Endothelial cell of umbilical vein (primary cell): ENCODE data around the gene PCNX1. TPM values are rescaled to one million over a fixed set of nuclear protein-coding genes. Genes with fewer than 3 reads are reported as not detected.

Source experiments
- BruUV-seq: library from RNA; stranded (reverse); fragments of 400-500 nt; replicated peaks from 2 replicates; lab custom pipeline; 2021; lab: Mats Ljungman, UMichigan
- CTCF ChIA-PET: fragments of 300-600, 350-600 bp; sonication (Branson Sonifier 250); formaldehyde crosslinking; loops from one replicate; lab custom pipeline; 2021; ENCODE audit warnings: antibody characterized with exemption, inconsistent platforms; lab: Charles Lee
- POLR2A ChIA-PET: fragments of 300-600, 350-600 bp; sonication (Branson Sonifier 250); formaldehyde crosslinking; loops from one replicate; lab custom pipeline; 2021; ENCODE audit warnings: antibody characterized with exemption, inconsistent platforms; lab: Charles Lee
- DNase-seq: peaks from one replicate; pipeline ENCODE4 v3.0.0-alpha.2; 2011; ENCODE audit warnings: low read depth, low spot score
- FAIRE-seq: peaks from 2 replicates; lab custom pipeline; 2011; peaks lifted over from hg19 to GRCh38; lab: Jason Lieb, UNC
- H2AFZ ChIP-seq: 2 replicates; pipeline ENCODE4 v1.6.0; 2012; ENCODE audit warnings: low read depth, low read length, control low read depth, inconsistent platforms
- H3K27ac ChIP-seq: 2 replicates; pipeline ENCODE4 v1.5.1; 2011; ENCODE audit warnings: low read depth, mild to moderate bottlenecking, control low read depth, low read length, moderate library complexity; ENCODE audit not compliant: insufficient read depth
- H3K27me3 ChIP-seq, 2 experiments: 2 replicates each; pipeline versions ENCODE4 v1.6.0 to v1.6.1; 2011; ENCODE audit warnings: low read length in 2 of 2, mixed read lengths in 1 of 2; ENCODE audit not compliant: control insufficient read depth in 2 of 2, insufficient read depth in 2 of 2
- H3K36me3 ChIP-seq, 2 experiments: 2 replicates in 1 of 2; 3 replicates in 1 of 2; pipeline ENCODE4 v1.5.1; 2011; ENCODE audit warnings: low read length in 2 of 2, mild to moderate bottlenecking in 1 of 2, moderate library complexity in 1 of 2; ENCODE audit not compliant: control insufficient read depth in 2 of 2, insufficient read depth in 2 of 2; ENCODE audit errors: extremely low read depth in 1 of 2
- H3K4me1 ChIP-seq: 3 replicates; pipeline ENCODE4 v1.5.1; 2011; ENCODE audit warnings: mild to moderate bottlenecking, low read length; ENCODE audit not compliant: control insufficient read depth, insufficient read depth; ENCODE audit errors: extremely low read depth
- H3K4me2 ChIP-seq: 2 replicates; pipeline ENCODE4 v1.6.1; 2011; ENCODE audit warnings: low read length, control low read depth, mixed read lengths; ENCODE audit not compliant: insufficient read depth
- H3K4me3 ChIP-seq, 3 experiments: fragments of 200-600 bp in 1 of 3; sonication (generic), shearing (Covaris generic) in 1 of 3; replicated peaks in 1 of 3; 2 replicates each; pipeline ENCODE4 v1.5.1; 2011 to 2016; ENCODE audit warnings: control low read depth in 3 of 3, low read length in 3 of 3, mild to moderate bottlenecking in 2 of 3, inconsistent platforms in 1 of 3, low read depth in 1 of 3, moderate library complexity in 1 of 3; ENCODE audit not compliant: insufficient read depth in 1 of 3
- H3K79me2 ChIP-seq: 2 replicates; pipeline ENCODE4 v1.6.0; 2012; ENCODE audit warnings: low read length, inconsistent platforms; ENCODE audit not compliant: control insufficient read depth, insufficient read depth
- H3K9ac ChIP-seq: replicated peaks from 2 replicates; pipeline ENCODE3; 2011; ENCODE audit warnings: low read length, control low read depth; ENCODE audit not compliant: insufficient read depth; ENCODE audit errors: extremely low read depth
- H3K9me1 ChIP-seq: replicated peaks from 3 replicates; pipeline ENCODE4 v1.6.0; 2011; ENCODE audit warnings: mild to moderate bottlenecking, low read length; ENCODE audit not compliant: control insufficient read depth, insufficient read depth; ENCODE audit errors: extremely low read depth
- H3K9me3 ChIP-seq: replicated peaks from 2 replicates; pipeline ENCODE4 v1.5.1; 2012; ENCODE audit warnings: low read length, inconsistent platforms; ENCODE audit not compliant: control insufficient read depth, insufficient read depth
- H4K20me1 ChIP-seq: replicated peaks from 2 replicates; pipeline ENCODE3; 2011; ENCODE audit warnings: mild to moderate bottlenecking, low read length; ENCODE audit not compliant: control insufficient read depth, insufficient read depth; ENCODE audit errors: extremely low read depth
- EZH2 ChIP-seq: IDR thresholded peaks from 2 replicates; pipeline ENCODE4 v1.6.1; 2012; ENCODE audit warnings: borderline replicate concordance, low read depth, mild to moderate bottlenecking, moderate library complexity, low read length, inconsistent platforms; ENCODE audit not compliant: severe bottlenecking
- FOS ChIP-seq: IDR thresholded peaks from 2 replicates; pipeline ENCODE4 v1.6.1; 2011; ENCODE audit warnings: mild to moderate bottlenecking, low read length, moderate library complexity, borderline replicate concordance; ENCODE audit not compliant: insufficient read depth
- JUN ChIP-seq: IDR thresholded peaks from 2 replicates; pipeline ENCODE4 v1.6.1; 2011; ENCODE audit warnings: borderline replicate concordance, low read depth; ENCODE audit not compliant: insufficient read length, insufficient read depth
- MYC ChIP-seq: IDR thresholded peaks from one replicate; pipeline ENCODE4 v1.6.1; 2011; ENCODE audit warnings: mild to moderate bottlenecking, low read depth, low read length
- dilution Hi-C: fragments of 300-500 bp; cut with MboI; formaldehyde crosslinking; loops from one replicate; pipeline ENCODE4 v1.15.0; 2019; ENCODE audit warnings: low sequenced_read_pairs; ENCODE audit not compliant: extremely low pct_ligation_motif_present
- intact Hi-C: fragments of 100-400 bp; cut with micrococcal nuclease; formaldehyde crosslinking; loops from one replicate; pipeline ENCODE4 v1.10.0; 2022
- polyA plus RNA-seq, 4 experiments: library from polyadenylated mRNA; depleted of rRNA in 3 of 4; stranded (reverse) in 3 of 4; unstranded in 1 of 4; fragments of >200 nt; gene quantifications; 2 replicates each; pipeline versions ENCODE4 v1.2.1 to v1.2.3, GENCODE V29; 2011 to 2012; ENCODE audit warnings: missing spikeins in 1 of 4
- total RNA-seq: library from RNA; stranded (reverse); gene quantifications from 2 replicates; pipeline ENCODE4 v1.2.3, GENCODE V29; 2021
- TF ChIP-seq, protein P1 (sequence below): IDR thresholded peaks from 2 replicates; pipeline ENCODE4 v1.6.1; 2011; ENCODE audit not compliant: insufficient read depth, insufficient read length
- TF ChIP-seq, protein P2 (sequence below), 2 donors: IDR thresholded peaks; 1 replicate in 1 of 2; 2 replicates in 1 of 2; pipeline ENCODE4 v1.5.1; 2011; ENCODE audit warnings: low read length in 2 of 2, mild to moderate bottlenecking in 2 of 2, moderate library complexity in 2 of 2, control low read depth in 1 of 2, inconsistent platforms in 1 of 2, low read depth in 1 of 2; ENCODE audit not compliant: insufficient read depth in 1 of 2; ENCODE audit errors: extremely low read depth in 1 of 2

Gene PCNX1
- total and polyA plus RNA-seq, 2 donors (not counting 3 experiments of a cell fraction or from before 2014, with no cell fraction given), result 21.4 to 40.5 TPM

DNA sequence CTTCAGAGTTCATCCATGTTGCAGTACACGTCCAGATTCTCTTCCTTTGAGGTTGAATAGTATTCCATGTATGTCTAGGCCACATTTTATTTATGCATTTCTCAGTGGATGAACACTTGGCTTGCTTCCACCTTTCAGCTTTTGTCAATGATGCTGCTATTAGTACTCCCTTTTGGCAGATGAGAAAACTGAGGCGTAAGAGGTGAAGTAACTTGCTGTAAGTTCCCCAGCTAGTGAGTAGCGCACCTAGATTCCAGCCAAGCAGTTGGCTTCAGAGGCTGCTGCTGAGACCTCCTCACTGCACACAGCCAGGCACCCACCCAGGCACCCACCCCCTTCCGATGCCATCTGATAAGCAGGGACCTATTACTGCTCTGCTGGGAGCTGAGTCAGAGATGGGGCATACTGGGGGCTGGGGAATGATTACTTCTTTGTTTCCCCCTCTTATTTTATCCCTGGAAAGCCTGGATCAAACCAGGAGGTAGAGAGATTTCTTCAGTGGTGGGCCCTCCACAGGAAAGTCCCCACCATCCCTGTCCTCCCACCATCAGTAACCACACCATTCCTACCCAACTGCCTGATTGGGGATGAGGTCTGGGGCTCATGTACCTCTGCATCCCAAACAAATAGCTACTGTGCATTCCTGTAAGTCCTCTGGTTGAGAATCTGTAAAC lies 234.6 kb downstream of the PCNX1 start:
- Histone ChIP-seq H3K4me3 (no peak overlapping the region), H3K36me3 (no peaks in the 10 kb centered on the region), H3K4me1 (peaks cover 15% of the 10 kb centered on the region), H2AFZ (no peak overlapping the region), H3K9ac (no peak overlapping the region), H3K9me3 (no peaks in the 10 kb centered on the region), H3K79me2 (no peaks in the 10 kb centered on the region), H3K27ac (peak overlapping the region; percentile 35), H3K4me2 (no peak overlapping the region), H3K9me1 (no peaks in the 10 kb centered on the region), H3K27me3 (no peaks in the 10 kb centered on the region), H4K20me1 (no peaks in the 10 kb centered on the region)
- no peak for DNase-seq
- peak; percentile 12 for FAIRE-seq
- no TSS peak for BruUV-seq
- POLR2A ChIA-PET, result interaction anchor here (0.6 kb wide), 1 partner anchor 262 kb away, joined by 11 read pairs; no protein-coding TSS in a partner anchor
- intact Hi-C loops, result no loop called here
- CTCF ChIA-PET, result interaction anchor here (1.0 to 5.0 kb wide), 10 partner anchors 9 to 714 kb away, joined by 3 to 51 read pairs (median 4); no protein-coding TSS in a partner anchor
- no peak for TF ChIP-seq JUN
- TF ChIP-seq MYC, result no peak
- no peak for TF ChIP-seq EZH2
- TF ChIP-seq, protein P1, sequence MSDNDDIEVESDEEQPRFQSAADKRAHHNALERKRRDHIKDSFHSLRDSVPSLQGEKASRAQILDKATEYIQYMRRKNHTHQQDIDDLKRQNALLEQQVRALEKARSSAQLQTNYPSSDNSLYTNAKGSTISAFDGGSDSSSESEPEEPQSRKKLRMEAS, result no peak
- no peak for TF ChIP-seq FOS
- TF ChIP-seq, protein P2, sequence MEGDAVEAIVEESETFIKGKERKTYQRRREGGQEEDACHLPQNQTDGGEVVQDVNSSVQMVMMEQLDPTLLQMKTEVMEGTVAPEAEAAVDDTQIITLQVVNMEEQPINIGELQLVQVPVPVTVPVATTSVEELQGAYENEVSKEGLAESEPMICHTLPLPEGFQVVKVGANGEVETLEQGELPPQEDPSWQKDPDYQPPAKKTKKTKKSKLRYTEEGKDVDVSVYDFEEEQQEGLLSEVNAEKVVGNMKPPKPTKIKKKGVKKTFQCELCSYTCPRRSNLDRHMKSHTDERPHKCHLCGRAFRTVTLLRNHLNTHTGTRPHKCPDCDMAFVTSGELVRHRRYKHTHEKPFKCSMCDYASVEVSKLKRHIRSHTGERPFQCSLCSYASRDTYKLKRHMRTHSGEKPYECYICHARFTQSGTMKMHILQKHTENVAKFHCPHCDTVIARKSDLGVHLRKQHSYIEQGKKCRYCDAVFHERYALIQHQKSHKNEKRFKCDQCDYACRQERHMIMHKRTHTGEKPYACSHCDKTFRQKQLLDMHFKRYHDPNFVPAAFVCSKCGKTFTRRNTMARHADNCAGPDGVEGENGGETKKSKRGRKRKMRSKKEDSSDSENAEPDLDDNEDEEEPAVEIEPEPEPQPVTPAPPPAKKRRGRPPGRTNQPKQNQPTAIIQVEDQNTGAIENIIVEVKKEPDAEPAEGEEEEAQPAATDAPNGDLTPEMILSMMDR (IDR thresholded peaks at IDR 0.05; ENCODE audit: extremely low read depth in 1 of 2, insufficient read depth in 1 of 2, low read depth in 1 of 2, low read length in 2 of 2), result no peak
- dilution Hi-C loops, result no loop called here
